ENCODE results near the gene APCDD1. TPM values are rescaled to one million over a fixed set of nuclear protein-coding genes. Genes with fewer than 3 reads are reported as not detected.

APCDD1 gene
- total and polyA plus RNA-seq, 2 experiments from 2014 or later = 0.31 to 1.0 TPM

GRCh38 chr18:10474309-10474708 is 19.9 kb downstream of the APCDD1 start:
- H3K4me3 ChIP-seq = no peak overlapping the region
- no peak overlapping the region for H3K27ac Mint-ChIP-seq
- DNase-seq (ENCODE audit: low spot score) (no peak), ATAC-seq (no peak)
- no peak overlapping the region for H2AFZ ChIP-seq
- H3K27me3 ChIP-seq (ENCODE audit: insufficient read depth) = peaks cover 51% of the 10 kb centered on the region
- H3K4me3 Mint-ChIP-seq = no peak overlapping the region
- H3K4me1 Mint-ChIP-seq = peaks cover 46% of the 10 kb centered on the region
- no peak overlapping the region for H3K27ac ChIP-seq (ENCODE audit: low read depth)
- no peaks in the 10 kb centered on the region; the same call in 1 of the 2 replicates for H4K20me1 ChIP-seq (replicated peaks; ENCODE audit: insufficient read depth)
- peaks cover 15% of the 10 kb centered on the region for H3K36me3 Mint-ChIP-seq (ENCODE audit: low read depth)
- TF ChIP-seq ZNF114 (CRISPR knock-in tag; IDR thresholded peaks at IDR 0.05) = no peak
- no peak for TF ChIP-seq ZNF331 (CRISPR knock-in tag; IDR thresholded peaks at IDR 0.05; ENCODE audit: low read depth)
- TF ChIP-seq JUNB (IDR thresholded peaks at IDR 0.05; ENCODE audit: unreplicated experiment) = no peak
- TF ChIP-seq, protein P1, sequence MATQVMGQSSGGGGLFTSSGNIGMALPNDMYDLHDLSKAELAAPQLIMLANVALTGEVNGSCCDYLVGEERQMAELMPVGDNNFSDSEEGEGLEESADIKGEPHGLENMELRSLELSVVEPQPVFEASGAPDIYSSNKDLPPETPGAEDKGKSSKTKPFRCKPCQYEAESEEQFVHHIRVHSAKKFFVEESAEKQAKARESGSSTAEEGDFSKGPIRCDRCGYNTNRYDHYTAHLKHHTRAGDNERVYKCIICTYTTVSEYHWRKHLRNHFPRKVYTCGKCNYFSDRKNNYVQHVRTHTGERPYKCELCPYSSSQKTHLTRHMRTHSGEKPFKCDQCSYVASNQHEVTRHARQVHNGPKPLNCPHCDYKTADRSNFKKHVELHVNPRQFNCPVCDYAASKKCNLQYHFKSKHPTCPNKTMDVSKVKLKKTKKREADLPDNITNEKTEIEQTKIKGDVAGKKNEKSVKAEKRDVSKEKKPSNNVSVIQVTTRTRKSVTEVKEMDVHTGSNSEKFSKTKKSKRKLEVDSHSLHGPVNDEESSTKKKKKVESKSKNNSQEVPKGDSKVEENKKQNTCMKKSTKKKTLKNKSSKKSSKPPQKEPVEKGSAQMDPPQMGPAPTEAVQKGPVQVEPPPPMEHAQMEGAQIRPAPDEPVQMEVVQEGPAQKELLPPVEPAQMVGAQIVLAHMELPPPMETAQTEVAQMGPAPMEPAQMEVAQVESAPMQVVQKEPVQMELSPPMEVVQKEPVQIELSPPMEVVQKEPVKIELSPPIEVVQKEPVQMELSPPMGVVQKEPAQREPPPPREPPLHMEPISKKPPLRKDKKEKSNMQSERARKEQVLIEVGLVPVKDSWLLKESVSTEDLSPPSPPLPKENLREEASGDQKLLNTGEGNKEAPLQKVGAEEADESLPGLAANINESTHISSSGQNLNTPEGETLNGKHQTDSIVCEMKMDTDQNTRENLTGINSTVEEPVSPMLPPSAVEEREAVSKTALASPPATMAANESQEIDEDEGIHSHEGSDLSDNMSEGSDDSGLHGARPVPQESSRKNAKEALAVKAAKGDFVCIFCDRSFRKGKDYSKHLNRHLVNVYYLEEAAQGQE (IDR thresholded peaks at IDR 0.05; ENCODE audit: unreplicated experiment) = no peak
- no peak for TF ChIP-seq STAT1 (IDR thresholded peaks at IDR 0.05; ENCODE audit: unreplicated experiment)
- no peak for TF ChIP-seq ETS1 (IDR thresholded peaks at IDR 0.05)
- no peak for TF ChIP-seq CREB1 (CRISPR knock-in tag; IDR thresholded peaks at IDR 0.05; ENCODE audit: low read depth)
- TF ChIP-seq, protein P2, sequence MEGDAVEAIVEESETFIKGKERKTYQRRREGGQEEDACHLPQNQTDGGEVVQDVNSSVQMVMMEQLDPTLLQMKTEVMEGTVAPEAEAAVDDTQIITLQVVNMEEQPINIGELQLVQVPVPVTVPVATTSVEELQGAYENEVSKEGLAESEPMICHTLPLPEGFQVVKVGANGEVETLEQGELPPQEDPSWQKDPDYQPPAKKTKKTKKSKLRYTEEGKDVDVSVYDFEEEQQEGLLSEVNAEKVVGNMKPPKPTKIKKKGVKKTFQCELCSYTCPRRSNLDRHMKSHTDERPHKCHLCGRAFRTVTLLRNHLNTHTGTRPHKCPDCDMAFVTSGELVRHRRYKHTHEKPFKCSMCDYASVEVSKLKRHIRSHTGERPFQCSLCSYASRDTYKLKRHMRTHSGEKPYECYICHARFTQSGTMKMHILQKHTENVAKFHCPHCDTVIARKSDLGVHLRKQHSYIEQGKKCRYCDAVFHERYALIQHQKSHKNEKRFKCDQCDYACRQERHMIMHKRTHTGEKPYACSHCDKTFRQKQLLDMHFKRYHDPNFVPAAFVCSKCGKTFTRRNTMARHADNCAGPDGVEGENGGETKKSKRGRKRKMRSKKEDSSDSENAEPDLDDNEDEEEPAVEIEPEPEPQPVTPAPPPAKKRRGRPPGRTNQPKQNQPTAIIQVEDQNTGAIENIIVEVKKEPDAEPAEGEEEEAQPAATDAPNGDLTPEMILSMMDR (conservative IDR thresholded peaks at IDR 0.05; ENCODE audit: low read depth in 2 of 2) = no peak
- TF ChIP-seq ZNF462 (CRISPR knock-in tag; IDR thresholded peaks at IDR 0.05) = no peak
- TF ChIP-seq NANOG (IDR thresholded peaks at IDR 0.05; ENCODE audit: borderline replicate concordance) = no peak
- TF ChIP-seq POLR2AphosphoS5 (IDR thresholded peaks at IDR 0.05; ENCODE audit: low read depth) = no peak
- no peak for TF ChIP-seq EZH2 (IDR thresholded peaks at IDR 0.05; ENCODE audit: low read depth, unreplicated experiment)
- TF ChIP-seq EZH2phosphoT487 (IDR thresholded peaks at IDR 0.05; ENCODE audit: unreplicated experiment) = no peak
- H3K4me1 ChIP-seq (ENCODE audit: insufficient read depth) = peaks cover 30% of the 10 kb centered on the region
- H3K36me3 ChIP-seq (ENCODE audit: insufficient read depth) = no peaks in the 10 kb centered on the region
- H3F3A ChIP-seq (replicated peaks; ENCODE audit: low read depth) = peaks cover 3% of the 10 kb centered on the region; the same call in 1 of the 2 replicates
- H3K4me2 ChIP-seq = no peak overlapping the region
- no peaks in the 10 kb centered on the region for H3K9me2 ChIP-seq (ENCODE audit: insufficient read depth)
- no peaks in the 10 kb centered on the region for H3K79me2 ChIP-seq (replicated peaks; ENCODE audit: insufficient read depth)
- peaks cover 3% of the 10 kb centered on the region; the same call in 1 of the 3 replicates for H3K9me3 Mint-ChIP-seq
- peaks cover 38% of the 10 kb centered on the region for H3K27me3 Mint-ChIP-seq (ENCODE audit: insufficient read depth, low read depth, poor library complexity)

All from GM23338 (cell line).